Colonic mucosa (tissue), 4 donors: Measurements from ENCODE around the gene EHHADH. TPM values are rescaled to one million over a fixed set of nuclear protein-coding genes. Genes with fewer than 3 reads are reported as not detected.

ENCODE experiments used
- DNase-seq: peaks from one replicate; pipeline ENCODE4 v3.0.0-alpha.2; 2020
- H3K27ac ChIP-seq: fragments of 200-600 bp; one replicate; pipeline ENCODE4 v1.8.0; 2021
- H3K27me3 ChIP-seq: fragments of 200-600 bp; one replicate; pipeline ENCODE4 v1.8.0; 2021
- H3K36me3 ChIP-seq: fragments of 200-600 bp; one replicate; pipeline ENCODE4 v1.8.0; 2021
- H3K4me1 ChIP-seq: fragments of 200-600 bp; one replicate; pipeline ENCODE4 v1.8.0; 2021; ENCODE audit warnings: mild to moderate bottlenecking
- H3K4me3 ChIP-seq: fragments of 200-600 bp; one replicate; pipeline ENCODE4 v1.8.0; 2021
- H3K9ac ChIP-seq, 2 donors: one replicate each; pipeline ENCODE4 v1.7.0; 2013; ENCODE audit warnings: control low read depth in 2 of 2, low read depth in 2 of 2, low read length in 2 of 2
- H3K9me3 ChIP-seq: fragments of 200-600 bp; one replicate; pipeline ENCODE4 v1.8.0; 2021
- CTCF ChIP-seq: fragments of 200-600 bp; IDR thresholded peaks from one replicate; pipeline ENCODE4 v1.8.0; 2022; ENCODE audit warnings: antibody characterized with exemption, mild to moderate bottlenecking
- intact Hi-C: fragments of 100-400 bp; cut with DNase I; formaldehyde crosslinking; loops from one replicate; pipeline ENCODE4 v1.14.1; 2022
- total RNA-seq, 2 donors: library from RNA; stranded (reverse); fragmentation: NEBNext Ultra II Directional in 1 of 2; extraction: Animal tissue kit (Norgen Biotek cat#: 25700) in 1 of 2; gene quantifications; one replicate each; pipeline ENCODE4 v1.2.1, GENCODE V29; 2021
- donor health status: healthy.
- donor health status: DM: no; HTN: no; CAD: no.
- donor health status: DM: no; HTN: no; CAD: no.

The EHHADH gene
- total RNA-seq, 2 donors from 2014 or later = 32.7 to 48.9 TPM

DNA sequence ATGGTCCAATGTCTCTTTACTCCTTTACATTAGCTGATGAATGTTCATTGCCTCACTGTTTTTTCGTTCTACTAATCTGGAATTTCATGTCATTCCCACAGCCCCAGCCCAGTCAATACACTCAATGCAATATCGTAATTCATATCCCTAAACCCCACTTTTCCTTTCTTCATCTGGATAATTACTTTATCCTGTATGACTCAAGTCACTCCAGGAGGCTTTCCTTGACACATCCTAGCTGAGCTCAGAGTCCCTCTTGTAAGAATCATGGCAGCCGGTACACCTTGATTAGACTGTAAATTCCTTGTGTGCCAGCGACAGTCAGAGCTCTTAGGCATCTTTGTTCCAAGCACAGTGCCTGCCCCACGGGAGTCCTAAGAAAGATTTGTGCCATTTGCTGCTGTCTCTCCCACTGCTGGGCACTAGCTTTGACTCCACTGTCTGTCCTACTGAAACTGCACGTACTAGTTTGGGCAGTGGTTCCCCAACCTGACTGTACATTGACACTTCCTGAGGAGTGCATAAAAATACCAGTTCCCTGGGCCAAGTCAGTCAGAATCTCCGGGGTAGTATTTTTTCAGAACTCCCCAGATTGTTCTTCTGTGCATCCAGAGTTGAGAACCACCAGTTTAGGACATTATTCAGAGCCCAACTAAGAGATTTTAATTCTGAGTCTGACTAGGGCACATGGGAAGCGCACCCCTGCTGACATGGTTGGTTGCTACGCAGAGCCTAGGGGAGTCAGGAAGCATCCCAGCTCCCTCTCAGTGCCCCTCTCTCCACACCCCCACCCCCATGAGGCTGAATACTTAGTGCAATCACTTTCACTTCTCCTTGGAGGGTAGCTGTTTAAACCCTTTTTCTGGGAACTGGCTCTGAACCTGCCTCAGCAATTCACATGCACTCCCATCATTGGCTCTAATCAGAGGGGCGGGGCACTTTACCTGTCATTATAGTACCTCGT lies 81.5 kb downstream of the EHHADH start:
- intact Hi-C loops = no loop called here
- Histone ChIP-seq H3K4me1 (peaks cover 10% of the 10 kb centered on the region), H3K9ac (peak overlapping the region in 1 of 2 donors; percentile 12), H3K36me3 (no peaks in the 10 kb centered on the region), H3K9me3 (no peaks in the 10 kb centered on the region), H3K4me3 (no peak overlapping the region), H3K27me3 (no peaks in the 10 kb centered on the region), H3K27ac (no peak overlapping the region)
- no peak for TF ChIP-seq CTCF
- DNase-seq = peak; percentile 36

DNA sequence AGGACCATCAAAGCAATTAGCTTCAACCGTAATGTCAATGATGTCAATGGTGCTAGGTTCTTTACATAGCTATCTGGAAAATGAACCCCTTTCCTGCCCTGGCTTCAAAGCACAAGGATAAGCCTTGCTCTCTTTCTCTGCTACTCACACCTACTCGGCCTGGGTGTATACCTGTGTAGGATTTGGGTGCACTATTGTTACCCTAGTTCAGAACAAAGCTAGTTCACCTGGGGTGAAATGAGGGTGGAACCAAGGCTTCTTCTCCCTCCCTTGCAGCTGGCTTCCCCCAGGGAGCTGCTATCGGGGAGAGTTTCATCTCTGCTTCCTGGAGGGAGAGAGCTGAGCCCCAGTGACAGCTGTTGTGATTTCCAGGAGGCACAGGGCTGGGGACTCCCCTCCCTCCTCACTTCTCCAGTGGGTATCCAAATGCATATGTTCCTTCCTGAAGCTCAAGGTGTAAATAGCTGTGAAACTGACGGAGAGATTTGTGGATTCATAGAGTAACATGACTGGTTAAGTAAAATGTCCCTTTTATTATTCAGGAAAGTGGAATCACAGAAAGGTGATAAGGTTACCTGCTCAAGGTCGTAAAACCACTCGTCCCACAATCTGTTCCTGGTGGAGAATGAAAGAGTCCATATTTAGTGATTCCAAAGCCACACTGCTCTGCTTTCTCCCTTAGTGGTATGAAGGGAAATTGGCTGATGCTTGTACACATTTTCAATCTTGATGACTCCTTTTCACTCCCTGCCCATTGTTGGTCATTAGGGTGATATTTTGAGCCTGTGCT lies 89.2 kb downstream of the EHHADH start:
- DNase-seq = no peak
- Histone ChIP-seq H3K4me3 (no peak overlapping the region), H3K36me3 (no peaks in the 10 kb centered on the region), H3K4me1 (no peaks in the 10 kb centered on the region), H3K27ac (no peak overlapping the region), H3K9me3 (no peaks in the 10 kb centered on the region), H3K9ac (no peak overlapping the region), H3K27me3 (no peaks in the 10 kb centered on the region)
- no peak for TF ChIP-seq CTCF
- intact Hi-C loops = no loop called here

DNA sequence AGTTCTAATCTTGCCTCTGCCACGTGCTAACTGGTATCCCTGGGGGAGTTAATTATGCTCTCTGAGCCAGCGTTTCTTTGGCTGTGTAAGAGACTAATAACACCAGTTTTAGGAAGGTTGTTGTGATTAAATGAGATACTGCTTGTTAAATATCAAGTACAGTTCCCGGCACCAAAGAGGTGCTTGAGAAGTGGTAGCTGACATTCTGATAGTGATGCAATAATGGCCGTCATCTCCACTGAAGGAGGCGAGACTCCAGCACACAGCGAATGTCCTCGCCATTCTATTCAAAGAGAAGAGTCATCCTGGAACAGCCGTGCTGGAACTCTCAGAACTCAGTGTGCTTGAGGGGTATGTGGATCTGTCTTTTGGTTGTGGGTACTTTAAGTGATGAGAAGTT lies 91.2 kb downstream of the EHHADH start:
- intact Hi-C loops = no loop called here

DNA sequence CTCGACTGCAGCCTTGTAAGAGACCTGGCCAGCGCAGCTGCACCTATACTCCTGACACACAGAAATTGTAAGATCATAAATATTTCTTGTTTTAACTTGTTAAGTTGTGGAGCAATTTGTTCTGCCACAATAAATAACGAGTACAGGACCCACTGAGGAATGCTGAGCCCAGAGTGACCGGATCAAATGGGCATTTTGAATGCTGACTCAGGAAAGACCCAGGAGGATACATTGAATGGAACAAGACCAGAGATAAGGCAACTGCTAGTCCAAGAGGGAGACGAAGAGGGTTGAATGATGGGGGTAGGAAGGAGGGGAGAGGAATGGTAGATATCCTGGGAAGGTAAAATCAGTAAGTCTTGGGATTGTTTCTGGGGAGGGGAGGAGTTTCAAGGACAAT lies 92.1 kb downstream of the EHHADH start:
- no peaks in the 10 kb centered on the region for H3K9me3 ChIP-seq
- no peaks in the 10 kb centered on the region for H3K4me1 ChIP-seq
- no peaks in the 10 kb centered on the region for H3K27me3 ChIP-seq
- H3K36me3 ChIP-seq = no peaks in the 10 kb centered on the region
- TF ChIP-seq CTCF = no peak
- no peak for DNase-seq
- H3K4me3 ChIP-seq = no peak overlapping the region
- H3K27ac ChIP-seq = no peak overlapping the region
- no peak overlapping the region for H3K9ac ChIP-seq
- intact Hi-C loops = no loop called here

More for the DNA sequence above, 91.2 kb downstream of the EHHADH start:
- Histone ChIP-seq H3K4me3 (no peak overlapping the region), H3K4me1 (no peaks in the 10 kb centered on the region), H3K9me3 (no peaks in the 10 kb centered on the region), H3K27me3 (no peaks in the 10 kb centered on the region), H3K9ac (no peak overlapping the region), H3K27ac (no peak overlapping the region), H3K36me3 (no peaks in the 10 kb centered on the region)
- no peak for TF ChIP-seq CTCF
- DNase-seq = no peak

- Histone ChIP-seq H3K4me3 (no peak overlapping the region), H3K36me3 (no peaks in the 10 kb centered on the region), H3K9me3 (no peaks in the 10 kb centered on the region), H3K4me1 (no peaks in the 10 kb centered on the region), H3K27ac (no peak overlapping the region), H3K9ac (no peak overlapping the region), H3K27me3 (no peaks in the 10 kb centered on the region)
- intact Hi-C loops = no loop called here
- DNase-seq = no peak
- no peak for TF ChIP-seq CTCF
These were observed 96.5 kb downstream of the EHHADH start for GRCh38 chr3:185157347-185157746.
